GM18505 (cell line): Measurements from ENCODE around the gene GSX1.

Experiments
- ATAC-seq: cut with Tn5 transposase; IDR thresholded peaks from one replicate; pipeline ENCODE4 v1.9.1; 2021; ENCODE audit not compliant: unreplicated experiment
- POLR2A ChIP-seq: IDR thresholded peaks from 4 replicates; pipeline ENCODE4 v1.6.1; 2011; ENCODE audit warnings: borderline replicate concordance; ENCODE audit not compliant: insufficient read depth, insufficient read length; ENCODE audit errors: extremely low read depth

GSX1 gene

GRCh38 chr13:27830010-27830409 is 37.7 kb downstream of the GSX1 start:
- peak; percentile 80 for ATAC-seq

DNA sequence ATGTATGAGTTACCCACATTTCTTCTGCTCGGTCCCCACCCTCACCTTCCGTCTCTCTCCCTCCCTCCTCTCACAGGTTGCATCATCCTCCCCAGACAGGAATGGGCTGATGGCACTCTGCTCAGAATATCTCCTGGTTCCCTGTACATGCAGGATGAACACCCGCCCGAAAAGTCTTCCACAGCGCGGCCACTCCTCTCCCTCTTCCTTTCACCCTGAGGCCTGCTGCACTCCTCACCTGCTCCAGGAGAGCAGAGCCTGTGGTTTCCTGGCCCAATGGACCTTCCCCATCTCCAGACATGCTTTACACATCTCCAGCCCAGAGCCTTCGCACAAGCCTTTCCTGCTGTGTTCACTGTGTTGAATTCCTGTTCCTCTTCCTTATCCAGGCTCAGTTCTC is 40.9 kb downstream of the GSX1 start:
- no peak for TF ChIP-seq POLR2A
- ATAC-seq, result no peak

More at GRCh38 chr13:27830010-27830409, 37.7 kb downstream of the GSX1 start:
- no peak for TF ChIP-seq POLR2A

DNA sequence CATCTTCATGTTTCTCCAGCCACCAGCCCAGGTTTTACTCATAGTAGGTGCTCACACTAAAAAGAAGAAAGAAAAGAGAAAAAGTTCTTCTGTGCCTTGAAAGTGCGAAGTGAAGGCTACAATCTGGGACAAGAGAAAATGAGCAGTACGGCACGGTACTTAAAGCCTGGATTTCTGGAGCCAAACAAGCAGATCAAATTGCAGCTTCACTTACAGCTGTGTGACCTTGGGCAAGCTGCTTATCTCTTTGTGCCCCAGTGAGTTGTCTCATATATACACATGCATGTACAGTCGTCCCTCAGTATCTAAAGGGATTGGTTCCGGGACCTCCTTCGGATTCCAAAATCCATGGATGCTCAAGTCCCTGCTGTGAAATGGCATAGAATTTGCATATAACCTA is 41.8 kb downstream of the GSX1 start:
- no peak for ATAC-seq
- no peak for TF ChIP-seq POLR2A

DNA sequence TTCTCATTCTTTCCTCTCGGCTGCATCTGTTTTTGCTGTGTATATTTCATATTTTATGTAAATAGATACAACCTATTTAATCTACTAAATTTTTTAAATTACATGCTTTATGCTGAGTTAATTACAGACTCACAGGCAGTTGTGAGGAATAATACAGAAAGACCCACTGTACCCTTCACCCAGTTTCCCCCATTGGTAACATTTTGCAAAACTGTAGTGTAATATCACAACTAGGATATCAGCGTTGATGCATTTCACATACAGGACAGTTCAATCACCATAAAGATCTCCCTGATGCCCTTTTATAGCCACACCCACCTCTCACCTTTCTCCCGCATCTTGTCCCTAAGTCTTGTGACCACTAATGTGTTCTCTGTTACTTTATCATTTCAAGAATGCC is 43.5 kb downstream of the GSX1 start:
- TF ChIP-seq POLR2A, result no peak
- no peak for ATAC-seq

- no peak for ATAC-seq
- no peak for TF ChIP-seq POLR2A
Observed at GRCh38 chr13:27839809-27840467, 47.7 kb downstream of the GSX1 start.

DNA sequence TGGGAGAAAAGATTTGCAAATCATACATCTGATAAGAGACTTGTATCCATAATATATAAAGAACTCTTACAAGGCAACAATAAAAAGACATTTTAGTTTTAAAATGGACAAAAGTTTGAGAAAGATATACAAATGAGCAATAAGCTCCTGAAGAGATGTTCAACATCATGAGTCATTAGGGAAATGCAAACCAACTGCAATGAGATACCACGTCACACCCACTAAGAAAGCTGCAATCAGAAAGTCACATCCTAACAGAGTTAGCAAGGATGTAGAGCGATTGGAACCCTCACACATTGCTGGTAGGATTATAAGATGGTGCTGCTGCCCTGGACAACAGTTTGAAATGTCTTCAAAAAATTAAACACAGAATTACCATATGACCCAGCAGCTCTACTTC is 50.3 kb downstream of the GSX1 start:
- TF ChIP-seq POLR2A, result no peak
- no peak for ATAC-seq
